Measurements from ENCODE around the gene CAP2. TPM values are rescaled to one million over a fixed set of nuclear protein-coding genes. Genes with fewer than 3 reads are reported as not detected.
A peak's percentile ranks its signal among the peaks of the same experiment; 100 is the strongest.

The CAP2 gene
- total RNA-seq, 1 donor from 2014 or later: 21.8 TPM

- H3K9me3 Mint-ChIP-seq: peaks cover 3% of the 10 kb centered on the region
- peaks cover 8% of the 10 kb centered on the region for H3K4me1 Mint-ChIP-seq
- H3K27me3 Mint-ChIP-seq (ENCODE audit: low read depth): no peaks in the 10 kb centered on the region
- H3K36me3 Mint-ChIP-seq (ENCODE audit: low read depth): peaks cover 12% of the 10 kb centered on the region
- H3K4me3 Mint-ChIP-seq: no peak overlapping the region
- TF ChIP-seq CTCF (conservative IDR thresholded peaks at IDR 0.05): no peak
- no peak for DNase-seq (ENCODE audit: low read depth, low spot score)
- no peak overlapping the region for H3K27ac Mint-ChIP-seq (ENCODE audit: unreplicated experiment)
Measured at GRCh38 chr6:17485946-17486345, 92.6 kb downstream of the CAP2 start.

GRCh38 chr6:17486680-17487079 is 93.3 kb downstream of the CAP2 start:
- Mint-ChIP-seq H3K9me3 (peaks cover 3% of the 10 kb centered on the region), H3K27me3 (ENCODE audit: low read depth) (no peaks in the 10 kb centered on the region), H3K36me3 (ENCODE audit: low read depth) (peaks cover 12% of the 10 kb centered on the region), H3K27ac (ENCODE audit: unreplicated experiment) (peak overlapping the region; percentile 84), H3K4me1 (peaks cover 15% of the 10 kb centered on the region), H3K4me3 (no peak overlapping the region)
- no peak for DNase-seq (ENCODE audit: low read depth, low spot score)
- TF ChIP-seq CTCF (conservative IDR thresholded peaks at IDR 0.05): no peak

GRCh38 chr6:17490724-17491123 is 97.3 kb downstream of the CAP2 start:
- H3K27ac Mint-ChIP-seq (ENCODE audit: unreplicated experiment): peak overlapping the region; percentile 74
- no peak overlapping the region for H3K4me3 Mint-ChIP-seq
- DNase-seq (ENCODE audit: low read depth, low spot score): no peak
- H3K4me1 Mint-ChIP-seq: peaks cover 39% of the 10 kb centered on the region
- H3K9me3 Mint-ChIP-seq: no peaks in the 10 kb centered on the region
- no peak for TF ChIP-seq CTCF (conservative IDR thresholded peaks at IDR 0.05)
- H3K27me3 Mint-ChIP-seq (ENCODE audit: low read depth): no peaks in the 10 kb centered on the region
- peaks cover 8% of the 10 kb centered on the region for H3K36me3 Mint-ChIP-seq (ENCODE audit: low read depth)

GRCh38 chr6:17491416-17492142 is 98.2 kb downstream of the CAP2 start:
- Mint-ChIP-seq H3K4me3 (no peak overlapping the region), H3K27ac (ENCODE audit: unreplicated experiment) (no peak overlapping the region), H3K27me3 (ENCODE audit: low read depth) (no peaks in the 10 kb centered on the region), H3K36me3 (ENCODE audit: low read depth) (peaks cover 8% of the 10 kb centered on the region), H3K4me1 (peaks cover 39% of the 10 kb centered on the region), H3K9me3 (no peaks in the 10 kb centered on the region)
- no peak for TF ChIP-seq CTCF (conservative IDR thresholded peaks at IDR 0.05)
- no peak for DNase-seq (ENCODE audit: low read depth, low spot score)

GRCh38 chr6:17492350-17492749 is 99.0 kb downstream of the CAP2 start:
- TF ChIP-seq CTCF (conservative IDR thresholded peaks at IDR 0.05): no peak
- H3K27me3 Mint-ChIP-seq (ENCODE audit: low read depth): no peaks in the 10 kb centered on the region
- DNase-seq (ENCODE audit: low read depth, low spot score): no peak
- no peaks in the 10 kb centered on the region for H3K9me3 Mint-ChIP-seq
- peaks cover 5% of the 10 kb centered on the region for H3K36me3 Mint-ChIP-seq (ENCODE audit: low read depth)
- H3K4me3 Mint-ChIP-seq: no peak overlapping the region
- H3K4me1 Mint-ChIP-seq: peaks cover 39% of the 10 kb centered on the region
- no peak overlapping the region for H3K27ac Mint-ChIP-seq (ENCODE audit: unreplicated experiment)

Measured in neural crest cell (in vitro differentiated cells).